Islet of Langerhans (tissue), 1 donor: ENCODE results near the gene TSPYL2.

Experiments
- FAIRE-seq: peaks from one replicate; lab custom pipeline; 2011; peaks lifted over from hg19 to GRCh38; lab: Jason Lieb, UNC

TSPYL2 gene

GRCh38 chrX:53125506-53125905 lies 43.3 kb downstream of the TSPYL2 start:
- FAIRE-seq, result no peak

GRCh38 chrX:53126377-53126776 lies 44.2 kb downstream of the TSPYL2 start:
- FAIRE-seq, result no peak

GRCh38 chrX:53128097-53128749 lies 46.1 kb downstream of the TSPYL2 start:
- FAIRE-seq, result peak; percentile 36

- FAIRE-seq, result no peak
Measured at GRCh38 chrX:53133400-53133799, 51.2 kb downstream of the TSPYL2 start.

GRCh38 chrX:53135581-53135980 lies 53.4 kb downstream of the TSPYL2 start:
- no peak for FAIRE-seq
